Loucy (cell line): ENCODE measurements around the gene SNX11.

Experiments used
- H2AFZ ChIP-seq: fragments of 200-600 bp; sonication (generic); 2 replicates; pipeline ENCODE4 v1.6.0; 2016; ENCODE audit warnings: antibody characterized with exemption, mild to moderate bottlenecking, low read length, moderate library complexity
- H3F3A ChIP-seq: fragments of 200-600 bp; 2 replicates; pipeline ENCODE4 v1.6.0; 2016; ENCODE audit warnings: antibody characterized with exemption, low read depth, mild to moderate bottlenecking
- H3K27me3 ChIP-seq: fragments of 200-600 bp; sonication (generic); 2 replicates; pipeline ENCODE4 v1.6.1; 2014; ENCODE audit warnings: low read length, mild to moderate bottlenecking; ENCODE audit not compliant: insufficient read depth, poor library complexity, severe bottlenecking
- H3K36me3 ChIP-seq: fragments of 200-600 bp; sonication (generic); 2 replicates; pipeline ENCODE4 v1.6.1; 2016; ENCODE audit warnings: low read length; ENCODE audit not compliant: insufficient read depth
- H3K4me1 ChIP-seq: fragments of 200-600 bp; sonication (generic); 2 replicates; pipeline ENCODE4 v1.5.1; 2014; ENCODE audit warnings: low read length, mild to moderate bottlenecking; ENCODE audit not compliant: insufficient read depth, poor library complexity, severe bottlenecking
- H3K4me2 ChIP-seq: fragments of 200-600 bp; sonication (generic); 2 replicates; pipeline ENCODE4 v1.6.0; 2014; ENCODE audit warnings: antibody characterized with exemption, low read length, low read depth, mild to moderate bottlenecking; ENCODE audit not compliant: poor library complexity, severe bottlenecking
- H3K4me3 ChIP-seq: fragments of 200-600 bp; sonication (generic); 2 replicates; pipeline ENCODE4 v1.5.1; 2014; ENCODE audit warnings: low read length, mild to moderate bottlenecking, mixed read lengths; ENCODE audit not compliant: poor library complexity, severe bottlenecking
- H3K79me2 ChIP-seq: fragments of 200-600 bp; sonication (generic); 2 replicates; pipeline ENCODE4 v1.6.1; 2014; ENCODE audit warnings: low read length; ENCODE audit not compliant: insufficient read depth
- H3K9ac ChIP-seq: fragments of 200-600 bp; sonication (generic); 2 replicates; pipeline ENCODE4 v1.6.0; 2014; ENCODE audit warnings: mild to moderate bottlenecking, low read depth, low read length, moderate library complexity; ENCODE audit not compliant: poor library complexity, severe bottlenecking
- H3K9me2 ChIP-seq: fragments of 200-600 bp; sonication (generic); replicated peaks from 2 replicates; pipeline ENCODE4 v1.6.1; 2016; ENCODE audit warnings: low read depth, low read length, mixed read lengths
- H3K9me3 ChIP-seq: fragments of 200-600 bp; sonication (generic); 2 replicates; pipeline ENCODE4 v1.6.1; 2014; ENCODE audit warnings: mild to moderate bottlenecking, antibody characterized with exemption, low read length, low read depth; ENCODE audit not compliant: insufficient read depth
- H4K20me1 ChIP-seq: fragments of 200-600 bp; sonication (generic); 2 replicates; pipeline ENCODE4 v1.6.0; 2014; ENCODE audit warnings: antibody characterized with exemption, low read length, mild to moderate bottlenecking; ENCODE audit not compliant: insufficient read depth, poor library complexity, severe bottlenecking
- EZH2phosphoT487 ChIP-seq: fragments of 200-600 bp; IDR thresholded peaks from 2 replicates; pipeline ENCODE4 v1.6.1; 2018; ENCODE audit warnings: antibody characterized with exemption, mild to moderate bottlenecking, moderate library complexity, borderline replicate concordance
- TF ChIP-seq, protein P1 (sequence below): fragments of 200-600 bp; sonication (generic); conservative IDR thresholded peaks from 2 replicates; pipeline ENCODE4 v1.5.1; 2014; ENCODE audit warnings: mild to moderate bottlenecking, antibody characterized with exemption, low read length

Gene SNX11

GRCh38 chr17:48123776-48124388 lies 16.3 kb downstream of the SNX11 start:
- Histone ChIP-seq H3F3A (no peaks in the 10 kb centered on the region), H3K4me1 (no peaks in the 10 kb centered on the region), H3K27me3 (no peaks in the 10 kb centered on the region), H3K9ac (no peak overlapping the region), H3K79me2 (no peaks in the 10 kb centered on the region), H3K4me2 (no peak overlapping the region), H3K36me3 (peaks cover 40% of the 10 kb centered on the region; the same call in 1 of the 2 replicates), H2AFZ (no peak overlapping the region), H3K9me2 (no peaks in the 10 kb centered on the region), H3K9me3 (no peaks in the 10 kb centered on the region), H4K20me1 (no peaks in the 10 kb centered on the region), H3K4me3 (no peak overlapping the region)
- TF ChIP-seq, protein P1, sequence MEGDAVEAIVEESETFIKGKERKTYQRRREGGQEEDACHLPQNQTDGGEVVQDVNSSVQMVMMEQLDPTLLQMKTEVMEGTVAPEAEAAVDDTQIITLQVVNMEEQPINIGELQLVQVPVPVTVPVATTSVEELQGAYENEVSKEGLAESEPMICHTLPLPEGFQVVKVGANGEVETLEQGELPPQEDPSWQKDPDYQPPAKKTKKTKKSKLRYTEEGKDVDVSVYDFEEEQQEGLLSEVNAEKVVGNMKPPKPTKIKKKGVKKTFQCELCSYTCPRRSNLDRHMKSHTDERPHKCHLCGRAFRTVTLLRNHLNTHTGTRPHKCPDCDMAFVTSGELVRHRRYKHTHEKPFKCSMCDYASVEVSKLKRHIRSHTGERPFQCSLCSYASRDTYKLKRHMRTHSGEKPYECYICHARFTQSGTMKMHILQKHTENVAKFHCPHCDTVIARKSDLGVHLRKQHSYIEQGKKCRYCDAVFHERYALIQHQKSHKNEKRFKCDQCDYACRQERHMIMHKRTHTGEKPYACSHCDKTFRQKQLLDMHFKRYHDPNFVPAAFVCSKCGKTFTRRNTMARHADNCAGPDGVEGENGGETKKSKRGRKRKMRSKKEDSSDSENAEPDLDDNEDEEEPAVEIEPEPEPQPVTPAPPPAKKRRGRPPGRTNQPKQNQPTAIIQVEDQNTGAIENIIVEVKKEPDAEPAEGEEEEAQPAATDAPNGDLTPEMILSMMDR: no peak
- TF ChIP-seq EZH2phosphoT487: no peak

DNA sequence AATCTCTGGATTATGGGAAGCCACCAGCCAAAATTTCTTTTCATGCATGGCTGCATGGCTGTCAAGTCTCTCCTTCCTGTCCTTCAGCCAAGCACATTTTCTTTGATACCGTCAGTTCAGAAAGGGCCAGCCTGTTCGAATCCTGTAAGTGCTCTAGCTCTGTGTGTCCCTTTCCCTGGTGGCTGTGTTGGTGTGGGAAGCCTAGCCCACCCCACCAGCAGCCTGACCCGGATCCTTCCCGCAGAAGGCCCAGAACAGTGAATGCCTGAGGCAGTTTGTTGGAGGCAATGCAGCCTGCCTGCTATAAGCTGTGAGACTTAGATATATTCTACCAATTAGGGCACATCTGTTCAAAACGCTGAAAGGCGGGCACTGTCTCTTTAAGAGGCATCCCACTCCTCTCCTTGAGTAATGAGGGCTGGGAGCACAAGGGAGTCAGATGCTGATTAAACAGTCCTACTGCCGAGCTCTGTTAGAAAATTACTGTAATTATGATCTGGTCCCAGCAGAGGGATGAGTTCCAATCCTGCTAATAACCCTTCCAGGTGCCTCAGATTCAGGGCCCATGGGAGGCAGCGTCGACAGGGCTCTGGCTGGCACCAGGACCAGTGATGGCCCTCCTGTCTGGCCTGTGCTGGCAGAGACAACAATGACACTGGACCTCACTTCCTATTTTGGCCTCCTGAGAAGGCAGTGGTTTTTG lies 18.4 kb downstream of the SNX11 start:
- H3K9me3 ChIP-seq: no peaks in the 10 kb centered on the region
- no peaks in the 10 kb centered on the region for H3K9me2 ChIP-seq
- no peaks in the 10 kb centered on the region for H3K27me3 ChIP-seq
- H4K20me1 ChIP-seq: no peaks in the 10 kb centered on the region
- TF ChIP-seq, protein P1: no peak
- no peak overlapping the region for H3K4me2 ChIP-seq
- no peak overlapping the region for H3K9ac ChIP-seq
- H3K79me2 ChIP-seq: no peaks in the 10 kb centered on the region
- no peak overlapping the region for H2AFZ ChIP-seq
- no peaks in the 10 kb centered on the region for H3F3A ChIP-seq
- peaks cover 27% of the 10 kb centered on the region; the same call in 1 of the 2 replicates for H3K36me3 ChIP-seq
- H3K4me1 ChIP-seq: no peaks in the 10 kb centered on the region
- no peak overlapping the region for H3K4me3 ChIP-seq

- H3K9ac ChIP-seq: no peak overlapping the region
- H3K9me2 ChIP-seq: no peaks in the 10 kb centered on the region
- H3K4me1 ChIP-seq: no peaks in the 10 kb centered on the region
- H3F3A ChIP-seq: no peaks in the 10 kb centered on the region
- H4K20me1 ChIP-seq: no peaks in the 10 kb centered on the region
- no peak overlapping the region for H2AFZ ChIP-seq
- no peaks in the 10 kb centered on the region for H3K27me3 ChIP-seq
- TF ChIP-seq, protein P1: no peak
- no peak for TF ChIP-seq EZH2phosphoT487
- no peak overlapping the region for H3K4me2 ChIP-seq
- no peaks in the 10 kb centered on the region for H3K9me3 ChIP-seq
- no peaks in the 10 kb centered on the region for H3K79me2 ChIP-seq
- H3K4me3 ChIP-seq: no peak overlapping the region
- H3K36me3 ChIP-seq: peaks cover 22% of the 10 kb centered on the region; the same call in 1 of the 2 replicates
Measured at GRCh38 chr17:48126532-48126850, 18.9 kb downstream of the SNX11 start.
